ENCODE measurements around the gene SYNE1. TPM values are rescaled to one million over a fixed set of nuclear protein-coding genes. Genes with fewer than 3 reads are reported as not detected.
A peak's percentile ranks its signal among the peaks of the same experiment; 100 is the strongest.

The SYNE1 gene
- total RNA-seq, 6 experiments from 2014 or later, result 60.0 to 69.0 (median 66.9) TPM

DNA sequence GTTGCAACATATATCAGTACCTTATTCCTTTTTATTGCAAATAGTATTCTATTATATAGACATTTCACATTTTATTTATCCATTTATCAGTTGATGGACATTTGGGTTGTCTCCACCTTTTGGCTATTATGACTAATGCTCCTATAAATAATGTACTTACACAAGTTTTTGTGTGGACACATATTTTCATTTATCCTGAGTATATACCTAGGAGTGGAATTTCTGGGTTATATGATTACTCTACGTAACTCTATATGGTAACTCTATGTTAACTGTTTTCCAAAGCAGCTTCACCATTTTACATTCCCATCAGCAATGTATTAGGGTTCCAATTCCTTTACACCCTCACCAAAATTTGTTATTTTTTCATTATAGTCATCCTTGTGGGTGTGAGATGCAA is 424.7 kb downstream of the SYNE1 start:
- Mint-ChIP-seq H3K27me3 (ENCODE audit: insufficient read depth) (no peaks in the 10 kb centered on the region), H3K27ac (no peak overlapping the region), H3K4me3 (no peak overlapping the region), H3K9me3 (no peaks in the 10 kb centered on the region), H3K36me3 (ENCODE audit: low read depth) (peaks cover 20% of the 10 kb centered on the region), H3K4me1 (ENCODE audit: low read depth) (no peaks in the 10 kb centered on the region)
- TF ChIP-seq, protein P1, sequence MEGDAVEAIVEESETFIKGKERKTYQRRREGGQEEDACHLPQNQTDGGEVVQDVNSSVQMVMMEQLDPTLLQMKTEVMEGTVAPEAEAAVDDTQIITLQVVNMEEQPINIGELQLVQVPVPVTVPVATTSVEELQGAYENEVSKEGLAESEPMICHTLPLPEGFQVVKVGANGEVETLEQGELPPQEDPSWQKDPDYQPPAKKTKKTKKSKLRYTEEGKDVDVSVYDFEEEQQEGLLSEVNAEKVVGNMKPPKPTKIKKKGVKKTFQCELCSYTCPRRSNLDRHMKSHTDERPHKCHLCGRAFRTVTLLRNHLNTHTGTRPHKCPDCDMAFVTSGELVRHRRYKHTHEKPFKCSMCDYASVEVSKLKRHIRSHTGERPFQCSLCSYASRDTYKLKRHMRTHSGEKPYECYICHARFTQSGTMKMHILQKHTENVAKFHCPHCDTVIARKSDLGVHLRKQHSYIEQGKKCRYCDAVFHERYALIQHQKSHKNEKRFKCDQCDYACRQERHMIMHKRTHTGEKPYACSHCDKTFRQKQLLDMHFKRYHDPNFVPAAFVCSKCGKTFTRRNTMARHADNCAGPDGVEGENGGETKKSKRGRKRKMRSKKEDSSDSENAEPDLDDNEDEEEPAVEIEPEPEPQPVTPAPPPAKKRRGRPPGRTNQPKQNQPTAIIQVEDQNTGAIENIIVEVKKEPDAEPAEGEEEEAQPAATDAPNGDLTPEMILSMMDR (IDR thresholded peaks at IDR 0.05), result no peak
- no peak for DNase-seq

DNA sequence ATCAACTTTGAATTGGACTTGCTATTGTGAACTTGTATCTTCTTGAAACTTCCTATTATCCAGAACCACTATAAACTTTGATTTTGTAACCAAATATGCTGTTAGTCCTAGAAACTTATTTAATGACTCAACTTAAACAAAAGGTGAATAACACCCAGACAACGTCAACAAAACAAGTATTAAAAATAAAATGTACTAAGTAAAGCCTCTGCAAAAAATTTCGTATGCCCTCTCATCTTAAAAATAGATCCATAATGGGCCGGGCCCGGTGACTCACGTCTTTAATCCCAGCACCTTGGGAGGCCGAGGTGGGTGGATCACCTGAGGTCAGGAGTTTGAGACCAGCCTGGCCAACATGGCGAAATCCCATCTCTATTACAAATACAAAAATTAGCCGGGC is 428.0 kb downstream of the SYNE1 start:
- H3K27ac Mint-ChIP-seq, result no peak overlapping the region; the same call in 1 of the 2 replicates
- peaks cover 5% of the 10 kb centered on the region; the same call in 1 of the 2 replicates for H3K4me1 Mint-ChIP-seq (ENCODE audit: low read depth)
- H3K4me3 Mint-ChIP-seq, result no peak overlapping the region
- H3K9me3 Mint-ChIP-seq, result no peaks in the 10 kb centered on the region
- DNase-seq, result no peak
- peaks cover 20% of the 10 kb centered on the region for H3K36me3 Mint-ChIP-seq (ENCODE audit: low read depth)
- TF ChIP-seq, protein P1 (IDR thresholded peaks at IDR 0.05), result no peak
- H3K27me3 Mint-ChIP-seq (ENCODE audit: insufficient read depth), result no peaks in the 10 kb centered on the region

DNA sequence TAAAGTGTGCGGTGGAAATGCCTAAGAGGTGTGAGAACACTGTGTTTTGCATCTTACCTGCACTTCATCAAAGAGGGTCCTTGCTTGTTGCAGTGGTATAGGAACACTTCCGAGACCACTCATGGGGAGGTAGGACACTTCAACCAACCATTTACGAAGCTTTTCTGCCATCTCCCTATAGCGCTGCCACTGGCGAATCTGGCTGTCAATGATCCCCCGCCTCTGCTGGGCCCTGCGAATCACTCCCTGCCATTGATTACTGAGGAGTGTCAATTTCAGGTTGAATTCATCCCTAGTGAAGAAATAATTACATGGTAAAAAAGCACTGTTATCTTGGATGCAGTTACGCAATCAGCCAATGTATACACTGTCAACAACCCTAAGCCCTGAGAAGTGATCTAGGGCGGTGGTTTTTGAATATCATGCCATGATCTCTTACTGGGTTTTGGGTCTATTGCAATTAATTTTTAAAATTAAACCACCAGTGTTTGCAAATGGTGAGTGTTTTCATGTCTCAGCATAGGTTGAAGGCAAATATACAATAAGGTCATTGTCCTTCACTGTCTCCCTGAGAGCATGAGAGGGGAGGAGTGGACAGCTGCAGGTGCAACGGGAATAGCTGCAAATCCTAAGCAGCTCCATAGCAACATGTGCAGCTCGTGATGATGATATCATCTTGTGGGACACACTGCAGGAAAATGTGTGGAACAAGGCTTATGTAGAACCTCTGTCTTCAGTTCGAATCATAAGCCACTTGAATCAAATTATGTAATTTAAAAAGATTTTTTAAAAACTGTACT is 429.0 kb downstream of the SYNE1 start:
- DNase-seq, result no peak
- H3K4me3 Mint-ChIP-seq, result no peak overlapping the region
- H3K9me3 Mint-ChIP-seq, result no peaks in the 10 kb centered on the region
- H3K36me3 Mint-ChIP-seq (ENCODE audit: low read depth), result peaks cover 20% of the 10 kb centered on the region
- TF ChIP-seq, protein P1 (IDR thresholded peaks at IDR 0.05), result no peak
- no peaks in the 10 kb centered on the region for H3K27me3 Mint-ChIP-seq (ENCODE audit: insufficient read depth)
- H3K27ac Mint-ChIP-seq, result no peak overlapping the region
- H3K4me1 Mint-ChIP-seq (ENCODE audit: low read depth), result peaks cover 5% of the 10 kb centered on the region; the same call in 1 of the 2 replicates

DNA sequence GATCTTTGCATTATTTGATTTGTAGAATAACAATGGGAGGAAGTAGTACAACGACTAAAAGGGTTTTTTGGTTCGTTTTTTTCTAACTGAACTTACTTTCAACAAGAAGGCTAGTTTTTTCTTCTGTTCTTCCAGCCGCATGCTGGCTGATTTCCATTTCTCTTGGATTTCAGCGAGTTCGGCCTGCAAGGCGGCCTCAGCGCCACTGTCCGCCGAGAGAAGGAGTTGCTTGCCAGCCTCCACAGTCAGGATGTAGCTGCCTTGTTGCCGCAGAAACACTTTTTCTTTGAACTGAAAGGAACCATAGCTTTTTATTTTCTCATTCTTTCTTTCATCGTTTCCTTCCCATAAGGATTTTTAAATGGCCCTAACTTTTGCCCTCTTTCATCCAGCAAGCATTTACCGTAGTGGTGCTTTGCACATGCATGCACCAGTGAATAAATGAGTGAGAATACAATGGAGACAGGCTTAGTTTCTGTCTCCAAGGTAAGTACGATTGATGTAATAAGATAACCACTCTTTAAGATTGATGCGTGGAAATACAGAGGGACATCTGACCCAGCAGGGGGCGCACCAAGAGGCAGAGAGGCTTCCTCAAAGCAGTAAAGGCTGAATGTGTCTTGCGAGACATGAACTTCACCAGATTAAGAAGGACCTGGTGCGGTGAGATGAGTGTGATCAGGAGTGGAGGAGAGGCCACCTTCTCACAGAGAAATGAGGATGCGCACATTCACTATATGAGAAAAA is 430.9 kb downstream of the SYNE1 start:
- H3K36me3 Mint-ChIP-seq (ENCODE audit: low read depth), result peaks cover 25% of the 10 kb centered on the region
- DNase-seq, result peak; percentile 17
- no peaks in the 10 kb centered on the region for H3K9me3 Mint-ChIP-seq
- H3K4me1 Mint-ChIP-seq (ENCODE audit: low read depth), result peaks cover 5% of the 10 kb centered on the region; the same call in 1 of the 2 replicates
- no peak overlapping the region for H3K4me3 Mint-ChIP-seq
- H3K27me3 Mint-ChIP-seq (ENCODE audit: insufficient read depth), result no peaks in the 10 kb centered on the region
- H3K27ac Mint-ChIP-seq, result no peak overlapping the region
- TF ChIP-seq, protein P1 (IDR thresholded peaks at IDR 0.05), result peak; percentile 83

DNA sequence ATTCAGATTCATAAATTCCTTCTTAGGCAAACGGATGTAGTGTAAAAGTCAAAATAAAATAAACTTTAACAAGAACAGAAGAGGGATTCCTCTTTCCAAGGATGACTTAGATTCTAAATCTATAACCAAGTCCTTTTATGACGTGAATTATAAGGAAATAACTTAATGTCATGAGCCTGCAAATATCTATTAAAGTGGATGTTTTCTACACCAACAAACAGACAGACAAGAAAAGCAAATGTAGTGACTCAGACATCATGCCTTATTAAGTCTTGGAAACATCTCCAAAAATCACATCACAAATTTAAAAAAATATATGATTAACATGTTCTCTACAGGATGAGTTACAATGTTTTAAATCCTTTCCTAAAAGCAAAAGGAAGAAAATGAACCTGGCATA is 432.6 kb downstream of the SYNE1 start:
- H3K9me3 Mint-ChIP-seq, result no peaks in the 10 kb centered on the region
- TF ChIP-seq, protein P1 (IDR thresholded peaks at IDR 0.05), result no peak
- H3K4me1 Mint-ChIP-seq (ENCODE audit: low read depth), result peaks cover 5% of the 10 kb centered on the region; the same call in 1 of the 2 replicates
- no peak overlapping the region for H3K4me3 Mint-ChIP-seq
- H3K27ac Mint-ChIP-seq, result no peak overlapping the region
- DNase-seq, result no peak
- no peaks in the 10 kb centered on the region for H3K27me3 Mint-ChIP-seq (ENCODE audit: insufficient read depth)
- peaks cover 31% of the 10 kb centered on the region for H3K36me3 Mint-ChIP-seq (ENCODE audit: low read depth)
